HCT116 (cell line): ENCODE data around the gene SLC38A8. TPM values are rescaled to one million over a fixed set of nuclear protein-coding genes. Genes with fewer than 3 reads are reported as not detected.

ENCODE experiments used
- ATAC-seq: fragments of 200-7000 bp; cut with Tn5 transposase; 2 replicates; pipeline ENCODE4 v1.9.1; 2020; ENCODE audit warnings: mild to moderate bottlenecking, moderate library complexity
- BruUV-seq: library from RNA; stranded (reverse); fragments of 400-500 nt; replicated peaks from 2 replicates; lab custom pipeline; 2021; lab: Mats Ljungman, UMichigan
- CTCF ChIA-PET: fragments of 300-600 bp; sonication (Branson Sonifier 250); formaldehyde crosslinking; loops from one replicate; lab custom pipeline; 2021; ENCODE audit warnings: antibody characterized with exemption; lab: Charles Lee
- POLR2A ChIA-PET: fragments of 300-600, 350-600 bp; sonication (Branson Sonifier 250); formaldehyde crosslinking; loops from one replicate; lab custom pipeline; 2021; ENCODE audit warnings: antibody characterized with exemption; lab: Charles Lee
- RAD21 ChIA-PET, 2 experiments: fragments of 300-600 bp; sonication (Branson Sonifier 250); formaldehyde crosslinking; loops; one replicate each; lab custom pipeline; 2023; ENCODE audit warnings: low total read pairs in 2 of 2; ENCODE audit not compliant: uncharacterized antibody in 2 of 2, unreplicated experiment in 2 of 2, low non-redundant PET in 1 of 2; lab: Charles Lee
- DNase-seq: peaks from one replicate; pipeline ENCODE4 v3.0.0-alpha.2; 2010; ENCODE audit warnings: low read depth, low spot score
- H2AFZ ChIP-seq: fragments of 200-600 bp; shearing (Covaris generic), sonication (generic); 2 replicates; pipeline ENCODE4 v1.6.1; 2017; ENCODE audit warnings: low read depth, mixed run types, mixed read lengths, antibody characterized with exemption, low read length; ENCODE audit not compliant: poor library complexity, severe bottlenecking
- H3K27ac ChIP-seq: 2 replicates; pipeline ENCODE4 v1.5.1; 2012; ENCODE audit warnings: low read depth, low read length
- H3K27me3 ChIP-seq: fragments of 200-600 bp; sonication (generic); 2 replicates; pipeline ENCODE4 v1.6.1; 2016; ENCODE audit warnings: mixed run types, low read length, mixed read lengths; ENCODE audit not compliant: insufficient read depth
- H3K36me3 ChIP-seq, 2 experiments: fragments of 200-500 bp in 1 of 2; fragments of 200-600 bp in 1 of 2; sonication (Bioruptor generic) in 1 of 2; sonication (generic) in 1 of 2; 2 replicates each; pipeline versions ENCODE4 v1.5.1 to v1.6.1; 2014 to 2016; ENCODE audit warnings: low read length in 2 of 2, inconsistent platforms in 1 of 2, mixed read lengths in 1 of 2, mixed run types in 1 of 2; ENCODE audit not compliant: insufficient read depth in 2 of 2, control insufficient read depth in 1 of 2
- H3K4me1 ChIP-seq, 2 experiments: fragments of 200-600 bp in 1 of 2; sonication (generic) in 1 of 2; 2 replicates each; pipeline versions ENCODE4 v1.5.1 to v1.6.1; 2012 to 2017; ENCODE audit warnings: low read length in 2 of 2, inconsistent platforms in 1 of 2, mild to moderate bottlenecking in 1 of 2, mixed read lengths in 1 of 2, mixed run types in 1 of 2, moderate library complexity in 1 of 2; ENCODE audit not compliant: insufficient read depth in 2 of 2, control insufficient read depth in 1 of 2
- H3K4me2 ChIP-seq: fragments of 200-600 bp; sonication (generic); 2 replicates; pipeline ENCODE4 v1.6.1; 2017; ENCODE audit warnings: mixed run types, low read length, mixed read lengths
- H3K4me3 ChIP-seq, 2 experiments: fragments of 200-600 bp in 1 of 2; sonication (generic) in 1 of 2; replicated peaks in 1 of 2; 2 replicates each; pipeline ENCODE4 v1.5.1; 2011 to 2016; ENCODE audit warnings: low read length in 2 of 2, control low read depth in 1 of 2, low read depth in 1 of 2, mild to moderate bottlenecking in 1 of 2, mixed read lengths in 1 of 2, mixed run types in 1 of 2
- H3K79me2 ChIP-seq: fragments of 200-600 bp; sonication (generic); 2 replicates; pipeline ENCODE4 v1.6.1; 2017; ENCODE audit warnings: mild to moderate bottlenecking, mixed run types, low read length, moderate library complexity, mixed read lengths; ENCODE audit not compliant: insufficient read depth
- H3K9ac ChIP-seq: fragments of 200-600 bp; sonication (generic); 2 replicates; pipeline ENCODE4 v1.6.1; 2016; ENCODE audit warnings: low read length, mixed read lengths
- H3K9me2 ChIP-seq: fragments of 200-600 bp; sonication (generic), shearing (Covaris generic); 2 replicates; pipeline ENCODE4 v1.6.1; 2017; ENCODE audit warnings: mixed run types, mild to moderate bottlenecking, moderate library complexity; ENCODE audit not compliant: insufficient read depth
- H3K9me3 ChIP-seq, 2 experiments: fragments of 200-500 bp in 1 of 2; fragments of 200-600 bp in 1 of 2; sonication (Bioruptor generic) in 1 of 2; sonication (generic) in 1 of 2; 2 replicates each; pipeline ENCODE4 v1.6.1; 2014 to 2017; ENCODE audit warnings: low read length in 2 of 2, mixed read lengths in 2 of 2, inconsistent platforms in 1 of 2, low read depth in 1 of 2, mild to moderate bottlenecking in 1 of 2, mixed run types in 1 of 2, moderate library complexity in 1 of 2; ENCODE audit not compliant: control insufficient read depth in 1 of 2, insufficient read depth in 1 of 2
- H4K20me1 ChIP-seq: fragments of 200-600 bp; sonication (generic), shearing (Covaris generic); 2 replicates; pipeline ENCODE4 v1.6.1; 2017; ENCODE audit warnings: mixed run types, mild to moderate bottlenecking, moderate library complexity; ENCODE audit not compliant: insufficient read depth
- ATF3 ChIP-seq: IDR thresholded peaks from 2 replicates; pipeline ENCODE4 v1.6.1; 2012
- CBX3 ChIP-seq: IDR thresholded peaks from 2 replicates; pipeline ENCODE4 v1.6.1; 2012; ENCODE audit warnings: low read depth
- CEBPB ChIP-seq: IDR thresholded peaks from 2 replicates; pipeline ENCODE4 v1.6.1; 2012; ENCODE audit warnings: low read depth
- CTCF ChIP-seq, 3 experiments: fragments of 200-600 bp in 1 of 3; sonication (generic) in 1 of 3; IDR thresholded peaks in 2 of 3; conservative IDR thresholded peaks in 1 of 3; 2 replicates each; pipeline ENCODE4 v1.5.1; 2012 to 2017; ENCODE audit warnings: low read depth in 2 of 3, low read length in 2 of 3, antibody characterized with exemption in 1 of 3, borderline replicate concordance in 1 of 3, control low read depth in 1 of 3, mild to moderate bottlenecking in 1 of 3, mixed read lengths in 1 of 3, mixed run types in 1 of 3, moderate library complexity in 1 of 3; ENCODE audit not compliant: insufficient read depth in 1 of 3
- EGR1 ChIP-seq: IDR thresholded peaks from 2 replicates; pipeline ENCODE4 v1.6.1; 2012; ENCODE audit warnings: low read depth
- ELF1 ChIP-seq: IDR thresholded peaks from 2 replicates; pipeline ENCODE4 v1.6.1; 2012; ENCODE audit warnings: low read depth, borderline replicate concordance
- EZH2 ChIP-seq: fragments of 200-600 bp; sonication (generic); IDR thresholded peaks from 2 replicates; pipeline ENCODE4 v1.6.1; 2017; ENCODE audit warnings: antibody characterized with exemption, mixed run types
- JUND ChIP-seq: IDR thresholded peaks from 2 replicates; pipeline ENCODE4 v1.6.1; 2012
- MAX ChIP-seq: IDR thresholded peaks from 2 replicates; pipeline ENCODE4 v1.6.1; 2012
- POLR2AphosphoS5 ChIP-seq: IDR thresholded peaks from 2 replicates; pipeline ENCODE4 v1.6.1; 2011; ENCODE audit warnings: mild to moderate bottlenecking, low read depth, low read length, moderate library complexity
- REST ChIP-seq: IDR thresholded peaks from 2 replicates; pipeline ENCODE4 v1.6.1; 2012; ENCODE audit warnings: low read depth
- SIN3A ChIP-seq: IDR thresholded peaks from 2 replicates; pipeline ENCODE4 v1.6.1; 2012; ENCODE audit warnings: low read depth
- SRF ChIP-seq: IDR thresholded peaks from 2 replicates; pipeline ENCODE4 v1.6.1; 2012; ENCODE audit warnings: low read depth
- TCF7L2 ChIP-seq: IDR thresholded peaks from 2 replicates; pipeline ENCODE4 v1.7.0; 2011; ENCODE audit warnings: borderline replicate concordance, inconsistent platforms; ENCODE audit not compliant: insufficient read depth, insufficient read length; ENCODE audit errors: extremely low read depth
- YY1 ChIP-seq: IDR thresholded peaks from 2 replicates; pipeline ENCODE4 v1.6.1; 2011; ENCODE audit warnings: low read length, low read depth, moderate library complexity, mild to moderate bottlenecking; ENCODE audit not compliant: insufficient replicate concordance; ENCODE audit errors: extremely low read depth
- ZBTB33 ChIP-seq: IDR thresholded peaks from 2 replicates; pipeline ENCODE4 v1.6.1; 2011; ENCODE audit warnings: mild to moderate bottlenecking, low read length, moderate library complexity; ENCODE audit not compliant: insufficient replicate concordance; ENCODE audit errors: extremely low read depth
- ZNF274 ChIP-seq: fragments of 200-500 bp; sonication (Bioruptor generic); IDR thresholded peaks from 2 replicates; pipeline ENCODE4 v1.6.1; 2014; ENCODE audit warnings: mild to moderate bottlenecking, low read depth, low read length, inconsistent platforms
- intact Hi-C: fragments of 100-400 bp; cut with micrococcal nuclease; formaldehyde crosslinking; loops from 2 replicates; pipeline ENCODE4 v1.10.0; 2022
- total RNA-seq: library from RNA; stranded (reverse); gene quantifications from one replicate; pipeline ENCODE4 v1.2.1, GENCODE V29; 2021; ENCODE audit not compliant: unreplicated experiment

Gene SLC38A8
- total RNA-seq, 1 experiment from 2014 or later: not detected

GRCh38 chr16:83992624-83993023 lies 50.0 kb downstream of the SLC38A8 start:
- Histone ChIP-seq H3K9me3 (no peaks in the 10 kb centered on the region), H3K79me2 (no peaks in the 10 kb centered on the region), H3K27me3 (peaks cover 22% of the 10 kb centered on the region), H3K27ac (no peak overlapping the region), H3K4me3 (no peak overlapping the region), H3K9me2 (no peaks in the 10 kb centered on the region), H3K4me1 (peaks cover 0 to 8% of the 10 kb centered on the region in 2 experiments; a peak in 1 of 4 replicates), H3K36me3 (no peaks in the 10 kb centered on the region), H2AFZ (no peak overlapping the region), H4K20me1 (no peaks in the 10 kb centered on the region), H3K9ac (no peak overlapping the region), H3K4me2 (no peak overlapping the region)
- intact Hi-C loops: no loop called here
- BruUV-seq: no TSS peak
- POLR2A ChIA-PET: no interaction called here
- CTCF ChIA-PET: interaction anchor here (0.9 kb wide), 1 partner anchor 73 kb away, joined by 4 read pairs; no protein-coding TSS in a partner anchor
- DNase-seq: no peak
- RAD21 ChIA-PET: no interaction called here
- no peak for ATAC-seq
- no peak for TF ChIP-seq REST
- no peak for TF ChIP-seq CTCF (IDR thresholded peaks at IDR 0.05 in 2 of 3, conservative IDR thresholded peaks at IDR 0.05 in 1 of 3; ENCODE audit: borderline replicate concordance in 1 of 3, insufficient read depth in 1 of 3, low read depth in 2 of 3, low read length in 2 of 3)
- no peak for TF ChIP-seq JUND
- TF ChIP-seq TCF7L2: no peak
- no peak for TF ChIP-seq YY1
- TF ChIP-seq ZBTB33: no peak
- TF ChIP-seq ZNF274: no peak
- no peak for TF ChIP-seq SIN3A
- TF ChIP-seq MAX: no peak
- no peak for TF ChIP-seq SRF
- TF ChIP-seq ATF3: no peak
- TF ChIP-seq EZH2: no peak
- no peak for TF ChIP-seq CBX3
- TF ChIP-seq EGR1: no peak
- no peak for TF ChIP-seq POLR2AphosphoS5
- no peak for TF ChIP-seq ELF1
- no peak for TF ChIP-seq CEBPB
